GM12872 (cell line): ENCODE results near the gene NRDE2.

Experiments
- TF ChIP-seq, protein P1 (sequence below): IDR thresholded peaks from 3 replicates; pipeline ENCODE4 v1.5.1; 2011; ENCODE audit warnings: low read depth, mild to moderate bottlenecking, low read length, moderate library complexity; ENCODE audit not compliant: insufficient read depth

The NRDE2 gene

DNA sequence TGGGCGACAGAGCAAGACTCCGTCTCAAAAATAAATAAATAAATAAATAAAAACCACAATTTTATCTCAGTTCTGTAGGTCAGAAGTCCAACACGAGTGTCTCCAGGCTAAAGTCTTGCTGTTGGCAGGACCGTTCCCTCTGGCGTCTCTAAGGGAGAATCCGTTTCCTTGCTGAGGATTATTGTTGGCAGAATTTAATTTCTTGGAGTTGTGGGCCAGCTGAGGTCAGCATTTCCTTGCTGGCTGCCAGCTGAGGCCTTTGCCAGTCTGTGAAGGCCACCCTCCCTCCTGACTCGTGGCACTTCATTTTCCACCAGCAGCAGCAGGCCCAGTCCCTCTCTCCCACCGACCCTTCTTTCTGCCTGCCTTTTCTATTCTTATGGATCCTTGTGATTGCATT is 58.2 kb downstream of the NRDE2 start:
- TF ChIP-seq, protein P1, sequence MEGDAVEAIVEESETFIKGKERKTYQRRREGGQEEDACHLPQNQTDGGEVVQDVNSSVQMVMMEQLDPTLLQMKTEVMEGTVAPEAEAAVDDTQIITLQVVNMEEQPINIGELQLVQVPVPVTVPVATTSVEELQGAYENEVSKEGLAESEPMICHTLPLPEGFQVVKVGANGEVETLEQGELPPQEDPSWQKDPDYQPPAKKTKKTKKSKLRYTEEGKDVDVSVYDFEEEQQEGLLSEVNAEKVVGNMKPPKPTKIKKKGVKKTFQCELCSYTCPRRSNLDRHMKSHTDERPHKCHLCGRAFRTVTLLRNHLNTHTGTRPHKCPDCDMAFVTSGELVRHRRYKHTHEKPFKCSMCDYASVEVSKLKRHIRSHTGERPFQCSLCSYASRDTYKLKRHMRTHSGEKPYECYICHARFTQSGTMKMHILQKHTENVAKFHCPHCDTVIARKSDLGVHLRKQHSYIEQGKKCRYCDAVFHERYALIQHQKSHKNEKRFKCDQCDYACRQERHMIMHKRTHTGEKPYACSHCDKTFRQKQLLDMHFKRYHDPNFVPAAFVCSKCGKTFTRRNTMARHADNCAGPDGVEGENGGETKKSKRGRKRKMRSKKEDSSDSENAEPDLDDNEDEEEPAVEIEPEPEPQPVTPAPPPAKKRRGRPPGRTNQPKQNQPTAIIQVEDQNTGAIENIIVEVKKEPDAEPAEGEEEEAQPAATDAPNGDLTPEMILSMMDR: no peak

DNA sequence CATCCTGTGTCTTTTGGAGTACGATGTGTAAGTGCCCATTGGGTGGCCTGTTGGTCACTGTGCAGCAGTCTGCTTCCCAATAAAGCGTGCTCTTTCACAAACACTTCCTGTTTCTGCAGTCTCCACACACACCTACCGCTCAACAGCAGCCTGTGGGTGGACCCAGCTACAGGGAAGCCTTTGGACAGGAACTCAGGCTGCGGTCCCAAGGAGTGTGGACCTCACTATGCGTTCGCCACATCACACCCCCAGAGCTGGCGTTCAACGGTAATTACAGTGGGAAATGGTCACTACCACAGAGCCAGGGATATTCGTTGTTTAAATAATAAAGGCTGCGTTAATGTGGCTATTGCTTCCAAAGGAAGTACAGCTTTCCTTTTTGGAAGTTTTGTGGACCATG is 59.2 kb downstream of the NRDE2 start:
- TF ChIP-seq, protein P1: no peak

DNA sequence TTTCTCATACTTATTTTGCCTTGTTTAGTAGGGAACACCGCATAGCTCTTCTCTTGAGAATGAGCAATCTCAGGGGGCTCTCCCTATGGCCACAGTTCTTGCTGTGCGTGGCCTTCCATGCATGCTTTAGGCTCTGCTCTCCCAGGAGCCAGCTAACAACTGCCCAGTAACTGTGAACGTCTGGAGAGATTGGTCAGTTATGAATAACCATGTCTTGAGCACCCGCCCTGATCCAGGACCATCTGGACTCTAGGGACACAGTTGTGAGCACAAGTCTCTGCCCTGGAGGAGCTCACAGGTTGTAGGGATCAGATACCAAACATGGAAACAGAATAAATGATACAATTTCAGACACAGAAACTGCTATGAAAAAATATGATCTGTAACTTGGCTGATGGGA is 63.3 kb downstream of the NRDE2 start:
- TF ChIP-seq, protein P1: no peak

DNA sequence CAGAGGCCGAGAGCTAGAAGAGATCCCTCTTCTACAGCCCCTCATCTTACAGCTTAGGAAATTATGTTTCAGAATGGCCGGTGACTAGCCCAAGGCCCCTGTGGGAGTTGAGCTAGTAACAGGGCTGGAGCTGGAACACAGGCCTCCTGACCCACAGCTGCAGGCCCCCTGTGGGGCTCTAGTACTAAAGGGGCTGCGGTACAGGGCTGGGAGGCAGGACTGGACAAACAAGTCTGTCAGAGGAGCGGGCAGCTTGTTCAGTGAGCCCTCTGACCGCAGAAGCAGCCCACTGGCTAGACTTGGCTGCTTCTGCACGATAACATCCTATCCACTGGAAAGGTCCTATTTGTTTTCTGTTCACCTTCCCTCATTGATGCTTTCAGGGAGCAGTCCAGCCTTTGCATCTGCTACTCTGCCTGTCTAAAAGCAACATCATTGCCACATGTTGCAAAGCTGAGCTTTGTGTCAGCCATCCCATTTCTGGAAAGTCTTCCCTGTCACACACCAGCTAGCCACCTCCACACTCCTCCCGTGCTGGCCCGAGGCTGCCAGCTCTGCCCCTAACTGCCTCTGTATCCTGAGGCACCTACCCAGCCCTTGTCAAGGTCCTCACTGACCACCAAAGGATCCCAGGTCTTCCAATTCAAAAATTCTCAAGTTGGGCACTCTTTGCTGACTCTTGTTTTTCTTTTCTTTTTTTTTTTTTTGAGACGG is 65.1 kb downstream of the NRDE2 start:
- TF ChIP-seq, protein P1: no peak

DNA sequence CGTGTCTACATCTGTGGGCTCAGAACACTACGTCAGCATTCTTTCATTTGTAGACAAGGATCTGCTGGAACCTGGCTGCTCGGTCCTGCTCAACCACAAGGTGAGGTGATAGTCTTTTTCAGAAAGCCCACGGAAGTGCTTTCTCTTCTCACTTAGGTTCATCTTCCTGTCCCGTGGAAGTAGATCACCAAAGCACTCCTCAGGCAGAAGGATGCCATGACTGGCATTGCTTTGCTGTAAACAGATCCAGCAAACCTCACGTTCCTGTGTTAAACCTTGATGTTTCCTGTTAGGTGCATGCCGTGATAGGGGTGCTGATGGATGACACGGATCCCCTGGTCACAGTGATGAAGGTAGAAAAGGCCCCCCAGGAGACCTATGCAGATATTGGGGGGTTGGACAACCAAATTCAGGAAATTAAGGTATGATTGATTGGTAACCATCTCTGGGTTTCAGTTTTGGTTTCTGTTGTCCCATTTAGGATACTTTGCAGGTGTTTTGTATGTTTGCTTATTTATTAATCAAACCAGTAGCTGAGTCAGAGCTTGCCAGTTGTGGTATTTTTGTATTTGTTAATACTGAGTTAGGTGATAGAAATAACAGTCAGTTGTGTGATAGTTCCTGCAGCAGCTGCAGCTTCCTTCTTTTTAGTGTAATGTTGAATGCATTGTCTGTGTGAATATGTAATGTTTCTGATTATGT is 67.8 kb downstream of the NRDE2 start:
- TF ChIP-seq, protein P1: no peak

DNA sequence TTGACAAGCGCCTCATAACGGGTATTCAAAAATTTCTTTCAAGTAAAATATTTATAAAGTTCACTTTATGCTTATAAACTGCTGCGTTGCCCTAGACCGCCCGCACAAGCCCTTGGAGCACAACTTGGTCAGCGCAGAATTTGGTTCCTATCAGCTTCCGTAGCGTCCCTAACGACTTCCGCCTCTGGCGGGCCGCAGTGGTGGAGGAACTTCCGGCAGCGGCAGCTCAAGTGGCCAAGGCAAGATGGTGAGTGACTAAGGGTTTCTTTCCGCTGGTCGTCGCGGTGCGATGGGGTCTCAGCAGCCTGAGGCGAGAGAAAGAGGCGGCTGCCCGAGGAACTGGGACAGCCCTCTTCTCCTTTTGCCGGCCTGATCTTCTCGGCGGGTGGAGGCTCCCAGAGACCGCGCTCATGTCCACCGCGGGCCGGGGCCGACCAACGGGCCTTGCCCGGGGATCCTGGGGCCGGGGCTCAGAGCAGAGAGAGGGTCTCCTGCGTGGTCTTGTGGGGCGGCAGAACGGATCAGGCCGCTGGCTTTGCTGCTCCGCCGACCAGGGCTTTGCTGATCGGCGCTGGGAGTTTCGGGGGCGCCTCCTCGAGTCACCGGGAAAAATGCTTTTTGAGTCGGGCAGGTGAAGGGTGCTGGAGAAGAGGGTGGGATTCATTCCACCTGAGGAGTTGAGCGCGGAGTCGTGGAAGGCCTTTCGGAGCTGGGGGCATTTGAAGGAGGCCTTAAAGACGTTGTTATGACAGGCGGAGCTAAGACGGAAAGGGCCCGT is 75.2 kb downstream of the NRDE2 start, which contains the start of gene PSMC1:
Gene PSMC1, plus strand, starts transcription at position 200 of the 778 bp plus-strand sequence. Its CDS starts 45 bp downstream, at position 245.
- TF ChIP-seq, protein P1: no peak

DNA sequence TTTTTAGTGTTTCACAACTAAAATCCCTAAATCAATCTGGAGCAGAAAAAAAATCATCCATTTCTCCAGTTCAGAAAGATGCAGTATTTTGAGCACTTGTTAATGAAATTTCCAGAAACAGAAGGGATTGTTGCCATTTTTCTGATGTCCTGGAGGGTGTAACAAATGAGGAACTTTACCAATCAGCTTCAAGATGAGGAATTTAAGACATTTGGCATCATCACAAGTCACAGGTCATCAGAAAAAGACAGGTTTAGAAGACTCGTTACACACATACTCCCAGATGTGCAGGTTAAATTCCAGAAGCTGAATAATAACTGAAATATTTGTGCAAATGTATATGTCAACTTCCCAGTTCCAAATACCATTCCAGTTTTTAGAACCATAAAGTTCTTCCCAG is 75.9 kb downstream of the NRDE2 start:
- TF ChIP-seq, protein P1: no peak
